Tongue (tissue), 2 donors: ENCODE measurements around the gene H6PD. TPM values are rescaled to one million over a fixed set of nuclear protein-coding genes. Genes with fewer than 3 reads are reported as not detected.

Source experiments
- DNase-seq: peaks from one replicate; pipeline ENCODE4 v3.0.0-alpha.2; 2015
- total RNA-seq: library from RNA; depleted of rRNA; stranded (reverse); fragments of >200 nt; gene quantifications from one replicate; pipeline ENCODE4 v1.2.3, GENCODE V29; 2014

H6PD gene
- total RNA-seq, 1 donor from 2014 or later, result 50.5 TPM

DNA sequence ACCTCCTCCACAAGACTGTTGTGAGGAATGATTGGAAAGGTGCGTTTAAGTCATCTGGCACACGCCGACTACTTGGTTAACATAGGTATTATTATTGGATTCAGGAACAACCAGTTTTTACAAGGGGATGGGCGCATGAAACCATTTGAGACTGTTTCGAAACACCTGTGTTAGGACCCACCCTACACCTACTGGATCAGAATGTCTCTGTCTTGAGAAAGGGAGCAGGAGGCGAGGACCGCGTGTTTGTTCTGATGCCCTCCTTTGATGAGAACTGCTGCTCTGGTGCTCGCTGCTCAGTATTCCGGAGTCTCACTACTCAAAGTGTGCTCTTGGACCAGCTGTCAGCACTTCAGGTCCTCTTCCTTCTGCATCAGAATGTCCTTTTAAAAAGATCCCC is 7.3 kb downstream of the H6PD start:
- DNase-seq, result no peak

DNA sequence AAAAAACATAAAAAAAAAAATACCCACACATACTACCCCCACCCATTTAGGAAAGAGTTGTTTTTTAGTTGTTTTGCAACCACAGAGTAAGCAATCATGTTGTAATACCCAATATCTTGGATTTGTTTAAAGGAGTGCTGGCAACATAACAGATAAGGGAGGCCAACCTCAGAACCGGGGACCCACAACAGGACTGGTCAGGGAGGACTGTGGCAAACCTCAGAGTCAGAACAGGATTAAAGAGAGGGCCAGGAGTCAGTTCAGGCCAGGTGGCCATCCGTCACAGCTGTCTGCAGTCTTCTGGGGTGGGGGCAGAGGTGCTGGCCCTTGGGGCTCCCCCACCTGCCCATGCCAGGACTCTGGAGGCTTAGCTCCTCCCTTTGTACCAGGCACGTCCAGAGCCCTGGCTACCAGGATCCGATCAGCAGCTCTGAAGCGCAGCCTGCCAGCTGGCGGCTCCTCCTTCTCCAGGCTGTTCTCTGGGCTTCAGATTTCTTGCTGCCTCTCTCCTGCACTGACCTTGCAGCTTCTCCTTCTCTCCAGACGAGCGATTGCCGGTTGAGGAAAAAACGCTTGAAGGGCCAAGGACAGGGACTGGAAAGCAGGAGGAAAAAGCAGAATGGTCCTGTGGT is 7.9 kb downstream of the H6PD start:
- peak; percentile 52 for DNase-seq

DNA sequence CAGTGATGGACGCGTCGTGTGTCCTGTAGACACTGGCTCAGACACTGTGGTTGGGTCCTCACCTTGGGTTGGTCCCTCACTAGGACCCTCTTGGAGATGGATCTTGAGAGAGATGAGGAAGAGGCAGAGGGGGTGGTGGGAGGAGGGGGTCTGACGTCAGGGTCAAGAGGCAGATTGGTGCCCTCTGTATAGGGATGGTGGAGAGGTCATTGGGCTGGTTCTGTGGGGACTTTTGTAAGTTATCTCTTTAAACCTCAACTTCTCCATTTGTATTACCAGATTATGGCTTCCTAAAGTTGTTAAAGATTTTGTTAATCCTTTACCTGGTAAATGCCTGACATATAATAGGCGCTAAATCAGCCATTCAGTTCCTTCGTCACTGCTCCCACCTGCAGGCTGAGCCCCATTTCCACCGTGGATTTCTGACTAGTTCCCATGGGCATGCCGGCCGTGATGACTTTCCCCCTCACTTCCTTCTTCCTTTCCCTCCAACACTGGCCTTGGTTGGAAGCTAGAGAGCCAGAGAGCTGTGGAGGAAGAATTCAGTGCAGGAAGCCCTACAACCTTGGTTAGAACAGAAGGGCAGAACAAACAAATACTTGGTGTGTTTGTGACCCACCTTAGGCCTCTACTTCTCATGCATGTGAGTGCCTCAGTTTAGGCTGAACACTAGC is 8.6 kb downstream of the H6PD start:
- DNase-seq, result no peak

DNA sequence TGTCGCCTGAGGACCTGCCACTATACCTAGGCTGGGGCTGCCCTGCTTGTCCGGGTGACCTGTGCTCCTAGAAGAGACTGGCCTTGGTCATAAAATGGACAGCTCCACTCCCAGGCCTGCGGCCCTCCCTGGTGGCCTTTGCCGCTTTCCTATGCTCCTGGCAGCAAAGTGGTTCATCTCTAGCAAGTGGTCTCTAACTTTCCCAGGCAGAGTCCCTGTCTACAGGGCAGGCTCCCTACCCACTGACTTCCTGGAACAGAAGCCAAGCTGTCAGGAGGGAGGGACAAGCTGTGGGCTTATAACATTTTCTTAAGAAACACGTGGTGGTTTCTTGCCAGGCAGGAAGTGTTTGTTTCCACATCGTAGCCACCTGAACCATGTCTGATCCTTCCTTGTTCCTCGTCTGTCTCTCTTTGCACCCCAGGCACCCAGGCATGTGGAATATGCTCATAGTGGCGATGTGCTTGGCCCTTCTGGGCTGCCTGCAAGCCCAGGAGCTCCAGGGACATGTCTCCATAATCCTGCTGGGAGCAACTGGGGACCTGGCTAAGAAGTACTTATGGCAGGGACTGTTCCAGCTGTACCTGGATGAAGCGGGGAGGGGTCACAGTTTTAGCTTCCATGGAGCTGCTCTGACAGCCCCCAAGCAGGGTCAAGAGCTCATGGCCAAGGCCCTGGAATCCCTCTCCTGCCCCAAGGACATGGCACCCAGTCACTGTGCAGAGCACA is 10.1 kb downstream of the H6PD start:
- no peak for DNase-seq

- no peak for DNase-seq
Observed at GRCh38 chr1:9245230-9245619, 10.7 kb downstream of the H6PD start.

DNA sequence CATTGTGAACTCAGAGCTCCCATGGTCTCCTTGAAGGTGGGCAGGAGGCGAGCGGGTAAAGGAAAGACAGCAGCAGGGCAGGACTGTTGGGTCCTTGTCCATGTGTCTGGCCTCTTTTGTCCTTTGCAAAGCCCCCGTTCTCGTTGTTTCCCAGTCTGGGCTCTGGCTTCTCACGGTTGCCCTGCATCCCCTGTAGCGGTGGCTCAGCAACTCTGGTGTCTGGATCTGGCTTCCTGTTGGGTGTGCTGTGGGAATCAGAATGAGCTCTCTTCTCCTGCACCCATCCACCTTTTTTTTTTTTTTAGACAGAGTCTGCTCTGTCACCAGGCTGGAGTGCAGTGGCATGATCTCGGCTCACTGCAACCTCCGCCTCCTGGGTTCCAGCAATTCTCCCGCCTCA is 11.1 kb downstream of the H6PD start:
- DNase-seq, result no peak

DNA sequence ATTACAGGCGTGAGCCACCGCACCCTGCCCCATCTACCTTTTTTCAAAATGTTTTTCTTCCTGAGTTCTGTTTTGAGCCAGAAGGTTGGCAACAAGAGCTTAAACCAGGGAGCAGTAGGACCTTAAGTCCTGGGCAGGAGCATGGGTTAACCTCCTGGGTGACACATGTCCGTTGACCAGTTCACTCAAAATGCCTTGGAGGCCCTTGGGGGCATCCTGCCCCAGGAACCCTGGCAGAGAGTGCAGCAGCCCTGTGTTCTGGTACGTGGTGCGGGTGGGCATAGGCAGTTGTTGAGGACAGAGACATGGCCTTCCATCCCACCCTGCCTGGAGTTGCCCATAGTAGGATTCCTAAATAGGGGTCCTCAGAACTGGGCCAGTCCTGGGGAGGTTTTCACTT is 11.6 kb downstream of the H6PD start:
- no peak for DNase-seq

- DNase-seq, result no peak
Observed at GRCh38 chr1:9246841-9247785, 12.5 kb downstream of the H6PD start.

GRCh38 chr1:9247894-9248293 is 13.3 kb downstream of the H6PD start:
- no peak for DNase-seq

- no peak for DNase-seq
Observed at GRCh38 chr1:9248341-9249262, 14.0 kb downstream of the H6PD start.

DNA sequence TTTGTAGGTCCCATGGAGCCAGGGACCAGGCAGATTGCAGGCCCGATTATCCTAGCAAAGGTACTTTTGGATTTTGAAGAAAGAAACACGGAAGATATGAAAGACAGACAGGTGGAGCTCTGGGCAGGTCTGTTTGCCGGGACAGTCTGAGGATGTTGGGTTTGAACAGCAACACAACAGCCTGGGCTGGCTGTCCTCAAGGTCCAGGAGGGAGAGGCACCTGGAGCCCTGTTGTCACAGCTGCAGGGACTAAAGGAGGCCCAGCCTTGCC is 14.6 kb downstream of the H6PD start:
- DNase-seq, result no peak

DNA sequence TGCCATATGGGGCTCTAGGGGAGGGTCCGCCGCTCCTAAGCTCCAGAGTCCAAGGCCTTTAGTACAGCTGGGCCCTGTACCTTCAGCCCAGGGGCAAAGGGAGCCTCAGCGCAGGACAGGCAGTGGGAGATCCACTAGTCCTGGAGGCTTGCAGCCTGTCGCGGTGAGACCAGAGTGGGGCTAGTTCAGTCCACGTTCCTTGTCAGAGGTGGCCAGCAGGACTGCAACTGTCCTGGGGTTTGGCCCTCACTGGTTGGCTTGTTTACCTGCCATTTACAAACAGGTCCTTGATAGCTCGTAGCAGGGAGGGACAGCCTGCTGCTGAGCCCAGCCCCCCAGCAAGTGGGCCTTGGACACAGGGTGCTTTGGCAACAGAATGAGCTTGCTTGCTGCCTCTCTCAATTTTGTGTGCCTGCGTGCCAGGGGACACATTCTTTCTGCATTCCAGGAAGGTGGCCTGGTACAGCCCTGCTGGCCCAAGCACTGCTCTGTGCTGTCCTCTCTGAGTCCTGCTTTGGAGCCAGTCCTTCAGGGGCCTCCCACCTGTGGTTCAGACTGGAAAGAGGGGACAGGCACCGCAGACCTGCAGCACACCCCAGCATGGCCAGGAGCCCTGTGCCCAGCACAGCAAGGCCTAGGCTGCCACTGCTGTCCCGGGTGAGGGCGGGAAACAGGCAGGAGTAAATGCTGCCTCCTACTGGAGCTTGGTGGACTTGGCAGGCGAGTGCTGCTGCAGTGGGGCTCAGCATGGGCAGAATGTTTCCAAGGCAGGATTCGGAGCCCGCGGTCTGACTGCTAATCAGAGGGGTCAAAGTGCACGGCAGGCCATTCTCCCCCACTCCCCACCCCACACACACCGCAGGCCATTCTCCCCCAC is 15.2 kb downstream of the H6PD start:
- DNase-seq, result no peak

- no peak for DNase-seq
Observed at GRCh38 chr1:9250411-9251381, 16.1 kb downstream of the H6PD start.

DNA sequence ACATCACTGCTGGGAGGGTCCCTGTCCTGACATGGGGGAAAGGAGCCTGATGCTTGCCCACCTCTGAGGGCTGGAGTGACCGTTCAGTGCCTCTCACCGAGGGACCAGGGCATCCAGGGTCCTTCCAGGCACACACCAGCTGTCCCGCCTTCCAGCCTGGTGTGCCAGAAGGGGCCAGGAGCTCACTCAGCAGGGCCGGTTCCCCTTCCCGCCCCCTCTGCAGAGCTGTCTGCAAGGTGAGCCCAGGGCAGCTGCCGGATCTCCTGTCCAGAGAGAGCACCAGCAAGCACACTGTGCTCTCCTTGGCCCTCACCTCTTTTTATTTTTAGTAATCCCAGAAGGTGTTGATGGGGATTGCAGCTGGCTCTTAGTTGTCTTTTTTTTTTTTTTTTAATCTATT is 16.9 kb downstream of the H6PD start:
- no peak for DNase-seq

GRCh38 chr1:9253004-9253403 is 18.4 kb downstream of the H6PD start:
- DNase-seq, result no peak

- no peak for DNase-seq
Observed at GRCh38 chr1:9253453-9254105, 19.0 kb downstream of the H6PD start.

GRCh38 chr1:9256332-9256731 is 21.8 kb downstream of the H6PD start:
- no peak for DNase-seq

GRCh38 chr1:9257851-9258250 is 23.3 kb downstream of the H6PD start:
- no peak for DNase-seq

GRCh38 chr1:9258629-9259028 is 24.1 kb downstream of the H6PD start:
- DNase-seq, result no peak
